CD8-positive, alpha-beta memory T cell (primary cell): ENCODE data around the gene GATA6. TPM values are rescaled to one million over a fixed set of nuclear protein-coding genes. Genes with fewer than 3 reads are reported as not detected.

ENCODE experiments used
- CTCF ChIA-PET: fragments of 350-600 bp; sonication (Branson Sonifier 250); formaldehyde crosslinking; loops from one replicate; lab custom pipeline; 2021; ENCODE audit warnings: antibody characterized with exemption; lab: Charles Lee
- POLR2A ChIA-PET: fragments of 350-600 bp; sonication (Branson Sonifier 250); formaldehyde crosslinking; loops from one replicate; lab custom pipeline; 2021; ENCODE audit warnings: antibody characterized with exemption; lab: Charles Lee
- DNase-seq, 5 donors: peaks; one replicate each; pipeline versions ENCODE4 v3.0.0 to v3.0.0-alpha.2; 2020 to 2022; ENCODE audit warnings: mixed read lengths in 1 of 5
- H3K27ac ChIP-seq: one replicate; pipeline ENCODE4 v1.7.0; 2013; ENCODE audit warnings: low read depth, mild to moderate bottlenecking, low read length, moderate library complexity
- H3K27me3 ChIP-seq: 2 replicates; pipeline ENCODE4 v1.7.0; 2013; ENCODE audit warnings: low read length, mild to moderate bottlenecking; ENCODE audit not compliant: insufficient read depth, poor library complexity, severe bottlenecking
- H3K36me3 ChIP-seq: 2 replicates; pipeline ENCODE4 v1.7.0; 2013; ENCODE audit warnings: mild to moderate bottlenecking, low read length, moderate library complexity; ENCODE audit not compliant: insufficient read depth
- H3K4me1 ChIP-seq: 2 replicates; pipeline ENCODE4 v1.7.0; 2013; ENCODE audit warnings: mild to moderate bottlenecking, low read length, moderate library complexity; ENCODE audit not compliant: insufficient read depth
- H3K4me3 ChIP-seq: 2 replicates; pipeline ENCODE4 v1.7.0; 2013; ENCODE audit warnings: mild to moderate bottlenecking, low read length
- H3K9me3 ChIP-seq: 2 replicates; pipeline ENCODE4 v1.7.0; 2013; ENCODE audit warnings: mild to moderate bottlenecking, low read length
- H3K27ac Mint-ChIP-seq, 8 donors: one replicate each; pipeline ENCODE4 v1.8.0; 2020 to 2021; ENCODE audit warnings: mixed read lengths in 8 of 8, mild to moderate bottlenecking in 6 of 8, inconsistent platforms in 3 of 8, moderate library complexity in 3 of 8
- H3K27me3 Mint-ChIP-seq, 2 donors: one replicate each; pipeline ENCODE4 v1.8.0; 2020 to 2021; ENCODE audit warnings: mixed read lengths in 2 of 2, mild to moderate bottlenecking in 1 of 2, moderate library complexity in 1 of 2
- H3K36me3 Mint-ChIP-seq, 3 donors: one replicate each; pipeline ENCODE4 v1.8.0; 2020 to 2021; ENCODE audit warnings: mixed read lengths in 3 of 3, inconsistent platforms in 1 of 3, mild to moderate bottlenecking in 1 of 3
- H3K4me1 Mint-ChIP-seq, 3 donors: one replicate each; pipeline ENCODE4 v1.8.0; 2020 to 2021; ENCODE audit warnings: mixed read lengths in 3 of 3, inconsistent platforms in 1 of 3, mild to moderate bottlenecking in 1 of 3
- H3K4me3 Mint-ChIP-seq, 7 donors: one replicate each; pipeline ENCODE4 v1.8.0; 2020 to 2021; ENCODE audit warnings: mixed read lengths in 7 of 7, mild to moderate bottlenecking in 6 of 7, moderate library complexity in 4 of 7, inconsistent platforms in 2 of 7
- H3K9me3 Mint-ChIP-seq, 5 donors: one replicate each; pipeline ENCODE4 v1.8.0; 2020 to 2022; ENCODE audit warnings: mixed read lengths in 5 of 5, mild to moderate bottlenecking in 3 of 5, moderate library complexity in 2 of 5, inconsistent platforms in 1 of 5
- polyA plus RNA-seq: library from polyadenylated mRNA; unstranded; fragments of 300-500 nt; fragmentation: Illumina TruSeq; gene quantifications from one replicate; pipeline ENCODE4 v1.2.3, GENCODE V29; 2021
- total RNA-seq, 2 experiments: library from RNA; stranded (reverse); gene quantifications; one replicate each; pipeline ENCODE4 v1.2.3, GENCODE V29; 2021

The GATA6 gene
- total and polyA plus RNA-seq, 3 experiments from 2014 or later = 0.04 to 0.32 (median 0.11) TPM

- Mint-ChIP-seq H3K27ac (peak overlapping the region in 1 of 8 donors; percentile 34), H3K4me1 (peaks cover 12 to 18% (median 13%) of the 10 kb centered on the region in 3 donors), H3K27me3 (peaks cover 4 to 5% of the 10 kb centered on the region in 2 donors), H3K9me3 (no peaks in the 10 kb centered on the region), H3K36me3 (peaks cover 0 to 6% (median 0%) of the 10 kb centered on the region in 3 donors), H3K4me3 (no peak overlapping the region)
- Histone ChIP-seq H3K4me1 (no peaks in the 10 kb centered on the region), H3K4me3 (no peak overlapping the region), H3K27me3 (no peaks in the 10 kb centered on the region), H3K36me3 (no peaks in the 10 kb centered on the region), H3K27ac (no peak overlapping the region), H3K9me3 (no peaks in the 10 kb centered on the region)
- POLR2A ChIA-PET = interaction anchor here (0.6 kb wide), 1 partner anchor 975 kb away, joined by 4 read pairs; no protein-coding TSS in a partner anchor
- DNase-seq = no peak
- CTCF ChIA-PET = interaction anchor here (1.6 kb wide), 1 partner anchor 13 kb away, joined by 3 read pairs; no protein-coding TSS in a partner anchor
Measured at GRCh38 chr18:22250591-22250996, 81.2 kb downstream of the GATA6 start.

Other genes with a start within 250 kb of the GATA6 start
- not detected for gene CTAGE1, start 248.3 kb downstream of the GATA6 start, total RNA-seq
- gene CTAGE1, start 248.3 kb downstream of the GATA6 start, polyA plus RNA-seq = not detected